Measurements from ENCODE around the gene GATA6.
A peak's percentile ranks its signal among the peaks of the same experiment; 100 is the strongest.

Gene GATA6

DNA sequence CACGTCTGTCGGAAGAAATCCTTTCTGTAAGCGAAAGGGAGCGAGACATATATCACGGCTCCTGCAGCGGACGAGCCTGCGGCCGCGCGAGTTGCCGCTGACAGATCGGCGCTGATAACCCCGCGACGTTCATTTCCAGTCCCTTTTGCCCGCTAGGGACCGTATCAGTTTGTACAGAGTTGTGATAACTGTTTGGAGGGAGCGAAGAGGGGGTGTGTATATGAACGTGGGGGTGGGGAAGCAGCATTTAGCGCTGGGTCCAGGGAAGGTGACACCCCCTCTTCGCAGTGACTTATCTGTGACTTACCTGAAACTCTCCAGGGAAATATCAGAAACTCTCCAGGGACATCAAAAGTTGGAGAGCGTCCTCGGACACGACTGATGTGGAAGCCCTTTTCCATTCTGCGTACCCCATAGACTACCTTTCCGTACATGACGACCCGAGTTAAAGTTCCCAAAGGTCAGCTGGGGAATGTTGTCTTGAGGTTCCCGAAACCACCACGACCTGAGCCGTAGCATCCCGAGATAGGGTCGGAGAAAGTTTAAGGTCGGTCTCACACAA lies 948 bp upstream of the GATA6 start:
- DNase-seq (ENCODE audit: low spot score): no peak
- Histone ChIP-seq H3K27ac (replicated peaks; ENCODE audit: low read length) (no peak overlapping the region), H3K27me3 (ENCODE audit: control insufficient read depth in 3 of 3, insufficient read depth in 3 of 3, low read depth in 1 of 3, low read length in 3 of 3) (peaks cover 53 to 100% (median 99%) of the 10 kb centered on the region in 3 experiments)

DNA sequence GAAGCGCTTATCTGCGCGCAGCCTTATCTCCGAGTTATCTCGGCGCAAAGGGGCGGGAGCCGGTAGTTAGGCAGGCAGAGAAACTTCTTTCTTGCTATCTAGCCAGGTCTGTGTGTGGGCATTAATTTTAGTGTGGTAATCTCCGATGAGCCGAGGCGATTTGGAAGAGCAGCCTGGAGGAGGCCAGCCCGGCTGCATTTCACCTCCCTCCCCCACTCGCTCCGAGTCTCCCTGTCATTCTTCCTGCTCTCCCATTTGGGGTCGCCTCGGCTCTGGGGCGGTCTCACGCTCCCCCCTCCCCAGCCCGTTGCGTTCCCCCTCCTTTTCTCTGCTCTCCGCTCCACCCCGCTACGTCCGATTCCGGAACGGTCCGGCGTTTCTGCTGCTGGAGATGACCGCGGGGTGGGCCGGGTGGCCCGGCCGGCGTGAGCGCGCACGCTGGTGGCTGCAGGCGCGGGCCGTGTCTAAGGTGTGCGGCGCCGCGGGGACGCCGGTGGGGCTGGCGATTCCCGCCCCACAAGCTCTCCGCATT lies 566 bp downstream of the GATA6 start:
- DNase-seq (ENCODE audit: low spot score): no peak
- Histone ChIP-seq H3K4ac (ENCODE audit: low read length) (no peak overlapping the region), H3K4me1 (ENCODE audit: control insufficient read depth in 2 of 2, insufficient read depth in 1 of 2, low read depth in 1 of 2, low read length in 2 of 2) (peaks cover 0 to 14% of the 10 kb centered on the region in 2 donors), H3K4me3 (ENCODE audit: low read length in 2 of 2) (peak overlapping the region; percentile 15 to 73), H3K18ac (ENCODE audit: low read length) (peak overlapping the region; percentile 94), H2BK5ac (ENCODE audit: low read length) (no peak overlapping the region), H3K23ac (ENCODE audit: low read depth, low read length, poor library complexity) (peak overlapping the region; percentile 100), H2BK120ac (ENCODE audit: low read depth, low read length) (peak overlapping the region; percentile 61), H3K14ac (ENCODE audit: low read length) (no peak overlapping the region), H2AFZ (ENCODE audit: low read length) (peak overlapping the region; percentile 94), H4K91ac (ENCODE audit: low read depth, low read length, poor library complexity) (no peak overlapping the region), H3K9ac (ENCODE audit: low read depth, low read length, poor library complexity) (peak overlapping the region; percentile 21), H2BK12ac (ENCODE audit: low read length) (no peak overlapping the region), H2BK15ac (ENCODE audit: low read length) (peak overlapping the region; percentile 58), H3K27me3 (ENCODE audit: control insufficient read depth in 3 of 3, insufficient read depth in 3 of 3, low read depth in 1 of 3, low read length in 3 of 3) (peaks cover 61 to 100% (median 99%) of the 10 kb centered on the region in 3 experiments), H4K8ac (ENCODE audit: low read depth, low read length) (no peak overlapping the region), H3K4me2 (ENCODE audit: insufficient read depth, low read length, poor library complexity, severe bottlenecking) (peak overlapping the region; percentile 100), H3K36me3 (replicated peaks in 1 of 2; ENCODE audit: control insufficient read depth in 2 of 2, insufficient read depth in 2 of 2, low read length in 2 of 2) (no peaks in the 10 kb centered on the region), H3K79me1 (ENCODE audit: low read depth, low read length) (peaks cover 1% of the 10 kb centered on the region), H3K9me3 (replicated peaks in 1 of 2; ENCODE audit: control insufficient read depth in 2 of 2, insufficient read depth in 1 of 2, low read depth in 1 of 2, low read length in 2 of 2) (peaks cover 0 to 10% of the 10 kb centered on the region in 2 donors), H3K27ac (replicated peaks; ENCODE audit: low read length) (no peak overlapping the region), H2AK5ac (ENCODE audit: low read depth, low read length) (peak overlapping the region; percentile 32)
- no CpG with 5 or more reads among the region's 49 CpGs for WGBS, 2 donors (ENCODE audit: extremely low coverage in 2 of 2, insufficient read length in 2 of 2, insufficient replicate concordance in 1 of 2)

More for the DNA sequence above, 948 bp upstream of the GATA6 start:
- Histone ChIP-seq H3K4ac (ENCODE audit: low read length) (no peak overlapping the region), H2BK15ac (ENCODE audit: low read length) (no peak overlapping the region), H4K91ac (ENCODE audit: low read depth, low read length, poor library complexity) (no peak overlapping the region), H4K8ac (ENCODE audit: low read depth, low read length) (no peak overlapping the region), H3K18ac (ENCODE audit: low read length) (no peak overlapping the region), H3K14ac (ENCODE audit: low read length) (no peak overlapping the region), H2AFZ (ENCODE audit: low read length) (no peak overlapping the region), H2AK5ac (ENCODE audit: low read depth, low read length) (no peak overlapping the region), H3K4me1 (ENCODE audit: control insufficient read depth in 2 of 2, insufficient read depth in 1 of 2, low read depth in 1 of 2, low read length in 2 of 2) (peaks cover 0 to 14% of the 10 kb centered on the region in 2 donors), H3K9me3 (replicated peaks in 1 of 2; ENCODE audit: control insufficient read depth in 2 of 2, insufficient read depth in 1 of 2, low read depth in 1 of 2, low read length in 2 of 2) (peaks cover 0 to 8% of the 10 kb centered on the region in 2 donors), H3K79me1 (ENCODE audit: low read depth, low read length) (peaks cover 1% of the 10 kb centered on the region), H2BK5ac (ENCODE audit: low read length) (no peak overlapping the region), H3K4me2 (ENCODE audit: insufficient read depth, low read length, poor library complexity, severe bottlenecking) (peak overlapping the region; percentile 100), H3K4me3 (ENCODE audit: low read length in 2 of 2) (no peak overlapping the region), H3K23ac (ENCODE audit: low read depth, low read length, poor library complexity) (peak overlapping the region; percentile 50), H2BK120ac (ENCODE audit: low read depth, low read length) (no peak overlapping the region), H2BK12ac (ENCODE audit: low read length) (no peak overlapping the region), H3K36me3 (replicated peaks in 1 of 2; ENCODE audit: control insufficient read depth in 2 of 2, insufficient read depth in 2 of 2, low read length in 2 of 2) (no peaks in the 10 kb centered on the region), H3K9ac (ENCODE audit: low read depth, low read length, poor library complexity) (no peak overlapping the region)
- no CpG with 5 or more reads among the region's 36 CpGs for WGBS, 2 donors (ENCODE audit: extremely low coverage in 2 of 2, insufficient read length in 2 of 2, insufficient replicate concordance in 1 of 2)

DNA sequence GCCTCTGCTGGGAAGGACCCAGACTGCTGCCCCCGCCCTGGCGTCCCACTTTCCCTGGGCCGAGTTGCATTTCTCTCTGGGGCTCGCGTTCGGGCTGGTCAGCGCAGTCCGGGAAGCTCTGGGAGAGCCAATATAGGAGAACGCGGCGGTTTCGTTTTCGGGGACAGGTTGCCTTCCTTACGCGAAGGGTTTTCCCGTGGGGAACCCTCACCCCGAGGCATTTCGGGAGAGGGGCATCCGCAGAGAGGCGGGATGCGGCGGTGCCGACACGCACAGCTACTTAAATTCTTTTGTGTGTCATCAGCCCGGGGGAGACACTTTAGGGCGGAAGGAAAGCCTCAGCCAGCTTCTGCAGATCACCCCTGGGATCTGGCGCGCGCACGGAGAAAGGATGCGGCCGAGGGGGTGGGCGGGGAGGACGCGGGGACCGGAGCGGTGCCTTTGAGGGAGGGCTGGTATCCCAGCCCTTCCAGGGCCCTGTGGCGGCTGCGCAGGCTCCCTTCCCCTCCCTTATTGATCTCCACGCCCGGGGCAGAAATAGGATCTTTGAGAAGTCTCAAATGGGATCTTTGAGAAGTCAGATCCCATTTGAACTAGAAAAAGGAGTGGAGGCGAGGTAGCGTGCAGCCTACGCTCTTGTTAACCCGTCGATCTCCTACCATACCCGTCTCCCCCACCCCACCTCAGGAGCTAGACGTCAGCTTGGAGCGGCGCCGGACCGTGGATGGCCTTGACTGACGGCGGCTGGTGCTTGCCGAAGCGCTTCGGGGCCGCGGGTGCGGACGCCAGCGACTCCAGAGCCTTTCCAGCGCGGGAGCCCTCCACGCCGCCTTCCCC lies 1.2 kb downstream of the GATA6 start:
- Histone ChIP-seq H3K36me3 (replicated peaks in 1 of 2; ENCODE audit: control insufficient read depth in 2 of 2, insufficient read depth in 2 of 2, low read length in 2 of 2) (no peaks in the 10 kb centered on the region), H3K27me3 (ENCODE audit: control insufficient read depth in 3 of 3, insufficient read depth in 3 of 3, low read depth in 1 of 3, low read length in 3 of 3) (peaks cover 60 to 100% (median 97%) of the 10 kb centered on the region in 3 experiments), H3K14ac (ENCODE audit: low read length) (no peak overlapping the region), H2BK15ac (ENCODE audit: low read length) (peak overlapping the region; percentile 80), H2BK120ac (ENCODE audit: low read depth, low read length) (no peak overlapping the region), H3K9me3 (replicated peaks in 1 of 2; ENCODE audit: control insufficient read depth in 2 of 2, insufficient read depth in 1 of 2, low read depth in 1 of 2, low read length in 2 of 2) (peaks cover 0 to 10% of the 10 kb centered on the region in 2 donors), H2AK5ac (ENCODE audit: low read depth, low read length) (peak overlapping the region; percentile 59), H2BK5ac (ENCODE audit: low read length) (peak overlapping the region; percentile 19), H3K4me1 (ENCODE audit: control insufficient read depth in 2 of 2, insufficient read depth in 1 of 2, low read depth in 1 of 2, low read length in 2 of 2) (peaks cover 0 to 14% of the 10 kb centered on the region in 2 donors), H3K9ac (ENCODE audit: low read depth, low read length, poor library complexity) (peak overlapping the region; percentile 21), H4K8ac (ENCODE audit: low read depth, low read length) (no peak overlapping the region), H4K91ac (ENCODE audit: low read depth, low read length, poor library complexity) (no peak overlapping the region), H3K79me1 (ENCODE audit: low read depth, low read length) (peaks cover 1% of the 10 kb centered on the region), H3K27ac (replicated peaks; ENCODE audit: low read length) (no peak overlapping the region), H2AFZ (ENCODE audit: low read length) (peak overlapping the region; percentile 94), H3K4me2 (ENCODE audit: insufficient read depth, low read length, poor library complexity, severe bottlenecking) (peak overlapping the region; percentile 100), H3K23ac (ENCODE audit: low read depth, low read length, poor library complexity) (peak overlapping the region; percentile 100), H3K4me3 (ENCODE audit: low read length in 2 of 2) (peak overlapping the region; percentile 15 to 73), H2BK12ac (ENCODE audit: low read length) (no peak overlapping the region), H3K18ac (ENCODE audit: low read length) (peak overlapping the region; percentile 92), H3K4ac (ENCODE audit: low read length) (no peak overlapping the region)
- no peak for DNase-seq (ENCODE audit: low spot score)
- no CpG with 5 or more reads among the region's 66 CpGs for WGBS, 2 donors (ENCODE audit: extremely low coverage in 2 of 2, insufficient read length in 2 of 2, insufficient replicate concordance in 1 of 2)
